ENCODE results near the gene FLRT1.
"Not testable (repeated sequence)": the region's sequence is repeated elsewhere in the genome, so short reads cannot be mapped to it uniquely, and the experiment has no call there.

The FLRT1 gene

DNA sequence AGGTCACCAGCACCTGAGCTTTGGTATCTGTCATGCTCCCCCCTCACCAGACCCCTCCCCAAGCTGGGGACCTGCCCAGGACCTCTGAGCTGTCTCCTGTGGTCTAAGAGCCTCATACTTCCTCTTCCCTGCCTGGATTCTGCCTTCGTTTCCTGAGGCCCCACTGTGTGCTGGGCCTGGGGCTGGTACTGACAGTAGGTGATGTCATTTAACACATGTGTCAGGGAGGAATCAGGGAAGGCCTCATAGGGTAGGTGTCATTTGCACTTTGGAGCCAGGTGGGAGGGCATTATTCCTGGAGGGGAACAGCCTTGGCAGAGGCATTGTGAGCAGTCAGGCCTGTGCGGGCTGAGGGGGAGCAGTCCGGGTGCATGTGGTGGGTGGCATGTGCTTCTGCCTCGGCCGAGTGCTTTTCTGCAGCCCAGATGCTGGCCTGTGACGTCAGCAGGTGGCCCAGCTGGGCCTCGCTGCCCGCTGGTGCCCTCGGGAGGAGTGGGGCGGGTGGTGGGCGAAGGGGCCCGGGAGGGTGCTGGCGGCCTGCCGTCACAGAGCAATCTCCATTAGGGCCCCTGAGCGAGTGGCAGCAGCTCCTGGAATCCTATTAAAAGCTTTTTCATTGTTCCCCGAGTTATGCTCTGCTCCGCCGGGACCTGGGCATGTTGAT, 9.1 kb downstream of the FLRT1 start:
- in situ Hi-C loops (cut with MboI; ENCODE audit: low sequenced_read_pairs), result no loop called here

DNA sequence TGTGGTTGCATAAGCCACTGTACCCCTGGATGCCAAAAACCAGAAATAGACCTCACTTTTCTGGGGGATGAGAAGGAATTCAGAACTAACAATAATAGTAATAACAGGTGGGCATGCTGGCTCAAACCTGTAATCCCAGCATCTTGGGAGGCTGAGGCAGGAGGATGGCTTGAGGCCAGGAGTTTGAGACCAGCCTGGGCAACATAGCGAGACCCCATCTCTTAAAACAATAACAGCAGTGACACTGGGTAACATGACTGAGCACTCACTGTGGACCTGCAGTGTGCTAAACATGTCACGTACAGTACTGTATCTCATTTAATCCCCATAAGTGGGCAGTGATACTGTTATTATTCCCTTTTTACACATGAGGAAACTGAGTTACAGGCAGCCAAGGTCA, 10.0 kb downstream of the FLRT1 start:
- in situ Hi-C loops (cut with MboI; ENCODE audit: low sequenced_read_pairs), result no loop called here

GRCh38 chr11:64047373-64047772, 11.6 kb downstream of the FLRT1 start:
- in situ Hi-C loops (cut with MboI; ENCODE audit: low sequenced_read_pairs), result not testable (repeated sequence)

GRCh38 chr11:64048042-64048854, 12.5 kb downstream of the FLRT1 start:
- in situ Hi-C loops (cut with MboI; ENCODE audit: low sequenced_read_pairs), result no loop called here

DNA sequence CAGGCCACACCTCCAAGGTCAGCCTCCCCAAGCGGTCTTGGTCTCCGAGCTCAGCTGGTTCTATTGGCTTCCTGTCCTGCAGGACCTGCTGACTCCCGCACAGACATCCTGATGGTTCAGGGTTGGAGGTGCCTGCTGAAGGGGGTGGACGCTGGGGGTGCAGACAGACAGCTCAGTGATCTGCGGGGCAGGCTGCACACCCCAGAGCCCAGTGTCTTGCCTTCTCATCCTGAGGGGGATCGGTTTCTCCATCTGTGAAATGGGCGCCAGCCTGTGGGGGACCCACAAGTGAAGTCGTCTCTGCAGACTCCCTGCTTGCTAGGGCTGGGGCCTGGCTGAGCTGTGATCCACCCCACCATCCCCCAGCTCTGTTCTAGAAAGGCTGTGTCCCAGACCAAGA, 13.8 kb downstream of the FLRT1 start:
- in situ Hi-C loops (cut with MboI; ENCODE audit: low sequenced_read_pairs), result no loop called here

DNA sequence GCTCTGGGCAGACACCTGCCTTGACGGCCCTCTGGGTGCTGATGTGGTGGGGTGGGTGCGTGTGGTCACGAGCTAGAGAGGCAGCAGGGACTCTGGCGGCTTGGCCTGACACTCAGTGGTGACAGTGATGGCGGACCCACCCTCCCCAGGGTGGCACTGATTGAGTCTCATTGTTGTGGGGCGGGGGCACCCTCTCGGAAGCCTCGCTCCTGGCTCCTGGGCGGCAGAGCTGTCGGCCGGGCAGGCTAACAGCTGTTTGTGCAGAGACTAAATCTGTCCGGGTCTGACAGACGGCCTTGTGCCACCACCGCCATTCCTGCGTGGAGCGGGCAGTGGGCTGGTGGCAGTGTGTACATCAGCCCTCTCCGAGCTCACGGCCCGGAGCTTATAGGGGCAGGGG, 15.6 kb downstream of the FLRT1 start:
- in situ Hi-C loops (cut with MboI; ENCODE audit: low sequenced_read_pairs), result no loop called here

GRCh38 chr11:64052436-64052835, 16.7 kb downstream of the FLRT1 start:
- in situ Hi-C loops (cut with MboI; ENCODE audit: low sequenced_read_pairs), result no loop called here

DNA sequence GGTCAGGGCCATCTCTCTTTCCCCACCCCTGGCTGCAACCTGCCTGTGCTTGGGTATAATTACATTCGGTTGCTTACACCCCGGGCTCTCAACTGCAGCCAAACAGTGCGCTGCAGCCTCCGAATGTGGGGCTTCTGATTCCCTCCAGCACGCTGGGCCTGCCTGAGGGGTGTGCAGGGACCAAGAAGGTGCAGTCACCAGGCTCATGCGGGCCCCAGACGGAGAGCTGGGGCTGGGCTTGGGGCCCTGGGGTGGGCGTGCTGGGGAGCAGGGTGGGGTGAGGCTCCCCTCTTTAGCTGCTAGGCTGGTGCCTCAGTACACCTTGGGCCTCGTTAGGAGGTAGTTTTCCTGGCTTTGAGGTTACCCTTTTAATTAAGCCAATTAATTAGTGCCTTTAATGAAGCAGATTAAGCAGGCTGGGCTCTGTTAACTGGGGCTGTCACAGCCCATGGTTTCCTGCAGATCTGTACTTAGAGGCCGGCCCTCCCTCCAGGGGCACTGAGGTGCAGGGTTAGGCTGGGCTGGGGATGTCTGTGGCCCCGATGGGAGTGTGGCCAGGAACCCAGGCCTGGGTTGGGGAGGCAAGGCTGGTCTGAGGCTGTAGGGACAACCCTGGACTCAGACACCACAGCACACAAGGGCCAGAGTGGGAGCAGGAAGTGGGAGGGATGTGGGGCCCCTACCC, 17.3 kb downstream of the FLRT1 start:
- in situ Hi-C loops (cut with MboI; ENCODE audit: low sequenced_read_pairs), result no loop called here

- in situ Hi-C loops (cut with MboI; ENCODE audit: low sequenced_read_pairs), result no loop called here
These were observed 18.0 kb downstream of the FLRT1 start for GRCh38 chr11:64053699-64054098.

DNA sequence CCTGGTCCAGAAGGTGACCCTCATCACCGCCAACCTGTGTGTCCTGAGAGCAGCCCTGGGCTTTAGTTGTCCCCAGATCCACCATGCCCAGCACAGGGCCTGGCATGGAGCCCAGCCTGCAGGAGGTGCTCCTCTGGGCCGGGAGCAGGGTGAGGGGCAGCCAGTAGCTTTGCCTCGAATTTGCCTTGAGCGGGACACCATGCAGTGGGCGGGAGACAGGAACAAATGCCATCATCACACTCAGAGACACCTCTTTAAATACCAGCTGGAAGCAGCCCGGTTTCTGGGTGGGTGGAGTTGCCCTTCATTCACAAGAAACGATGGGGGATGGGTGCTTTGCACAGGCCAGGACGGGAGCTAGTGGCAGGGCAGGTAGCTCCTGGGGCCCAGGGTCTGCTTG, 19.3 kb downstream of the FLRT1 start:
- in situ Hi-C loops (cut with MboI; ENCODE audit: low sequenced_read_pairs), result no loop called here

GRCh38 chr11:64056213-64056785, 20.6 kb downstream of the FLRT1 start:
- in situ Hi-C loops (cut with MboI; ENCODE audit: low sequenced_read_pairs), result no loop called here

GRCh38 chr11:64056861-64057260, 21.1 kb downstream of the FLRT1 start:
- in situ Hi-C loops (cut with MboI; ENCODE audit: low sequenced_read_pairs), result no loop called here

DNA sequence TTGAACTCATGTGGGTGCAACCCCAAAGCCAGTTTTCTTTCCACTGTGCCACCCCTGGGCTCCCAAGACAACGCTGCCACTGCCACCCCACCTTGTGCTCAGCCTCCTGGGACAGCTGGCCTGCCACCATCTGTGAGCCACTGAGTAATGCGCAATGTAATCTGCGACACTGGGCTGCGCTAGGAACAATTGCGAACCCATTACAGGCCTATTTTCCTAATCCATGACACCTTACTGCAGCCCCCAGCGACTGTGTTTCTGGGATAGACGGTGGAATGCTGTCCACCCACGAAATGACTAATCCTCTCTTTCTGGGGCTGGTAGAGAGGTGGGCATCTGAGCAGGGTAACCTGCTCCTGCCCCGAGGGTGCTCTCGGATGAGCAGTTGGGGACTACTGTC, 22.2 kb downstream of the FLRT1 start:
- in situ Hi-C loops (cut with MboI; ENCODE audit: low sequenced_read_pairs), result no loop called here

GRCh38 chr11:64058494-64058893, 22.8 kb downstream of the FLRT1 start:
- in situ Hi-C loops (cut with MboI; ENCODE audit: low sequenced_read_pairs), result no loop called here

DNA sequence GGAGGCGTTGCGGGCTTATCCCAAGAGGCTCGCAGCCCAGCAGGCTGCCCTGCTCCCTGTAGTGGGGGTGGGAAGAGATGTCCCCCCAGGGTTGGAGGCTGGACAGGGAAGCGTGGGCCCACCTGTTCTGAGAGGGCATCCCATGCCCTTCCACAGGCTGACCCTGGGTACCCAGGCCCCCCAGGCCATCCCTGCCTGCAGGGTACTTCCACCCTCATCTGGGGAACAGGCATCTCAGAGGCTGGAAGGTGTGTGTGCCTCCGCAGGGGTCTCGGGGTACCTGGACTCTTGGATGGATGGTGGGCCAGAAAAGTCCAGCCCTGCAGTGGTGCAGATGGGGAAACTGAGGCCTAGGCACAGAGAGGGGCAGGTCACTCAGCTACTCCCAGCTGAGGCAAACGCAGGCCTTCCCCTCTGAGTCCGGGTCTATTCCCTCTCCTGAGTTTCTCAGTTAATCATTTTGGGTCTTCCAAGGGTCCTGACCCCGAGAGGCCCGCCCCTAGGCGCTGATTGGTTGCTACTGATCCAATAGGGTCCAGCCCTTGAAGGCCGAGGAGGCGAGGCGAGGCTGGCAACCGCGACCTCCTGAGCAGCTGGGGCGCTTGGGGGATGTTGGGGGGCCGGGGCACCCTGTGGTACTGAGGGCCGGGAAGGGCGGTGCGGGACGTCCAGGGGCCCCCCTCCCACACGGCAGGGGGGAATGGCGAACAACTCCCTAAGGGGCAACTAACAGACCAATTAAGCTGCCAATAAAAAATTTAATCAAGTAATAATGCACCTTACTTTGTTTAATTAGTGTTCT, 23.8 kb downstream of the FLRT1 start:
- in situ Hi-C loops (cut with MboI; ENCODE audit: low sequenced_read_pairs), result no loop called here

DNA sequence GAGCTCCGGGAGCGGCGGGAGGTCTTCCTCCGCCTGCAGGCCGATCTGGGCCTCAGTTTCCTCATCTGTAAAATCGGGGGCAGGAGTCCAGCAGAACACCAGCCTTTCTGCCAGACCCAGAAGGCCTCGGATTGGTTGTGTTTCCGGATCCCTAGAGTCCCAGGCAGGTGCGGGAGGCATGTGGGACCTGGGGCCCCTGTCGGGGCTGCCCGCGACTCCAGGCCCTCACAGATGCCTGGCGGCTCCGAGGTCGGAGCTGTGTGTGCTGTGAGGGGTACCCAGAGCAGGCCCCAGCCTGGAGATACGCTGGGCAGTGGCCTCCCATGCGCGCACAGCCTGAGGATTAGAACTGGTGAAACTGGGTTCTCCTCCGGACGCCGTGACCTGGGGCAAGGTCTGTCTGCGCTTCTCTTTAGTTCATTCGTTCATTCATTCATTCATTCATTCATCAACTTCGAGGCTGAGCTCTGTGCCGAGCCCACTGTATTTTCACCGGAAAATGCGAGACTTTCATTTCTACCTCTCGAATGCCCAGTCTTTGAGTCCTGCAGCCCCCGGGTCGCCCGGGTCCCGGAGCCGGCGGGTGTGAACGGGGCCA, 24.6 kb downstream of the FLRT1 start:
- in situ Hi-C loops (cut with MboI; ENCODE audit: low sequenced_read_pairs), result no loop called here

GRCh38 chr11:64060861-64061444, 25.2 kb downstream of the FLRT1 start:
- in situ Hi-C loops (cut with MboI; ENCODE audit: low sequenced_read_pairs), result no loop called here

GRCh38 chr11:64062185-64063039, 26.7 kb downstream of the FLRT1 start:
- in situ Hi-C loops (cut with MboI; ENCODE audit: low sequenced_read_pairs), result no loop called here

GRCh38 chr11:64063777-64064176, 28.0 kb downstream of the FLRT1 start:
- in situ Hi-C loops (cut with MboI; ENCODE audit: low sequenced_read_pairs), result no loop called here
